ENCODE data around the gene BMPR2.
"Not testable (repeated sequence)": the region's sequence is repeated elsewhere in the genome, so short reads cannot be mapped to it uniquely, and the experiment has no call there.

BMPR2 gene

DNA sequence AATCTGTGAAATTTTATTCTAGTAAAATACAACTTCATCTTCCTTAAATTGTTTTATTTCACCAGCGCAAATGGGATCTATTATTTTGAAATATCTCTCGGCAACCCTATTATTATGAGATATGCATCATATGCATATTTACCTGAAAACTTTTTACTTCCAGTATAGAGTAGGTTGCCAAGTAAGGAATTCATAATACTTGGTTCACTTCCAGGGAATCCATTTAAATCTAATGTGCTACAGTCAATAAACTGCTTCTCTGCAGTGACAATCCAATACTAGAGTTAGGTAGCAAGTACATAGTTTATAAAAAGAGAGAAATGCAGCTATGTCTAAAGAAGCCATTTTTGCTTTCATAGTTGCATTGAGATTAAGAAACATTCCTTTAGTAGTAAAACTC, 169.8 kb downstream of the BMPR2 start:
- H3K27ac ChIP-seq (ENCODE audit: low read length) = no peak overlapping the region

DNA sequence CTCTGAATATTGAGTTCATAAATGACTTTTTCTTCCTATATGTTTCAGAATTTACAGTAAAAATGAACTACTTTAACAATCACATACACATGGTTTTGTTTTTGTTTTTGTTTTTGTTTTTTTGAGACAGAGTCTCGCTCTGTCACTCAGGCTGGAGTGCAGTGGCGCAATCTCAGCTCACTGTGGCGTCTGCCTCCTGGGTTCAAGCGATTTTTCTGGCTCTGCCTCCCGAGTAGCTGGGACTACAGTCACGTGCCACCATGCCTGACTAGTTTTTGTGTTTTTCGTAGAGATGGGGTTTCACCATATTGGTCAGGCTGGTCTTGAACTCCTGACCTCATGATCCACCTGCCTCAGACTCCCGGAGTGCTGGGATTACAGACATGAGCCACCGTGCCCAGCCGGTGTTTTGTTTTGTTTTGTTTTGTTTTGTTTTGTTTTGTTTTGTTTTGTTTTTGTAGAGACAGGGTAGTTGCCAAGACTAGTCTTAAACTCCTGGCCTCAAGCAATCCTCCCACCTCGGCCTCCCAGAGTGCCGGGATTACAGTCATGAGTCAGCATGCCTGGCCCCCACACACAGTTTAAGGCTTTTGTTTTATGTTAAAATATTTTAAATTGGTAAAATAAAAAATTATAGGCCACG, 170.5 kb downstream of the BMPR2 start:
- H3K4me3 ChIP-seq (ENCODE audit: low read length); H3K27ac ChIP-seq (ENCODE audit: low read length); H3K27me3 ChIP-seq (ENCODE audit: control insufficient read depth, insufficient read depth, low read length); H3K9me3 ChIP-seq (ENCODE audit: control insufficient read depth, low read depth, low read length); H3K4me1 ChIP-seq (ENCODE audit: control insufficient read depth, low read depth, low read length); H3K36me3 ChIP-seq (ENCODE audit: control insufficient read depth, low read depth, low read length); H3K9ac ChIP-seq (ENCODE audit: low read length): not testable (repeated sequence)

More for the DNA sequence above, 169.8 kb downstream of the BMPR2 start:
- Histone ChIP-seq H3K4me1 (ENCODE audit: control insufficient read depth, low read depth, low read length) (peaks cover 4% of the 10 kb centered on the region), H3K27me3 (ENCODE audit: control insufficient read depth, insufficient read depth, low read length) (no peaks in the 10 kb centered on the region), H3K9me3 (ENCODE audit: control insufficient read depth, low read depth, low read length) (no peaks in the 10 kb centered on the region), H3K36me3 (ENCODE audit: control insufficient read depth, low read depth, low read length) (no peaks in the 10 kb centered on the region), H3K4me3 (ENCODE audit: low read length) (no peak overlapping the region), H3K9ac (ENCODE audit: low read length) (no peak overlapping the region)

DNA sequence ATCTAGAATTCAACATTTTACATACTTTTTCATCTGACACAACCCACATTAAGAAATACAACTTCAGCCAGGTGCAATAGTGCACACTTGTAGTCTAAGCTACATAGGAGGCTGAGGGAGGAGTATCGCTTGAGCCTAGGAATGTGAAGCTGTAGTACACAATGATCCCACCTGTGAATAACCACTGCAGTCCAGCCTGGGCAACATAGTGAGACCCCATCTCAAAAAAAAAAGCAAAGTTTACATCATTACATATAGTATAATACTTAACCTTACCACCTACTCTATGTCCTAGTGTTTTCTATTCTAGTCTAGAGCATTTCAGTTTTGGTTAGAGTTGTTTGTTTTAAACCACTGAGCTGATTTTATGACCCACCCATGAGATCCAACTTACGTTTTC, 172.1 kb downstream of the BMPR2 start:
- no peak overlapping the region for H3K9ac ChIP-seq (ENCODE audit: low read length)
- H3K27ac ChIP-seq (ENCODE audit: low read length) = no peak overlapping the region
- H3K9me3 ChIP-seq (ENCODE audit: control insufficient read depth, low read depth, low read length) = no peaks in the 10 kb centered on the region
- H3K4me3 ChIP-seq (ENCODE audit: low read length) = no peak overlapping the region
- peaks cover 4% of the 10 kb centered on the region for H3K4me1 ChIP-seq (ENCODE audit: control insufficient read depth, low read depth, low read length)
- H3K27me3 ChIP-seq (ENCODE audit: control insufficient read depth, insufficient read depth, low read length) = no peaks in the 10 kb centered on the region
- H3K36me3 ChIP-seq (ENCODE audit: control insufficient read depth, low read depth, low read length) = no peaks in the 10 kb centered on the region

DNA sequence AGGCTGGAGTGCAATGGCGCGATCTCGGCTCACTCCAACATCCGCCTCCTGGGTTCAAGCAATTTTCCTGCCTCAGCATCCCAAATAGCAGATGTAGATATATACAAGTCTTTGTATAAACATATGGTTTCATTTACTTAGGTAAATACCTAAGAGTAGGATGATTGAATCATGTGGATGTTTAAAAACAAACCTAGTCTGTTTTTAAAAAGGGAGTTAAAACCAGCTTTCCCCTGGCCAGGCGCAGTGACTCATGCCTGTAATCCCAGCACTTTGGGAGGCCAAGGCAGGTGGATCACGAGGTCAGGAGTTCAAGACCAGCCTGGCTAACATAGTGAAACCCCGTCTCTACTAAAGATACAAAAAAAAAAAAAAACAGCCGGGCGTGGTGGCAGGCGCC, 174.9 kb downstream of the BMPR2 start:
- not testable (repeated sequence) for H3K4me1 ChIP-seq (ENCODE audit: control insufficient read depth, low read depth, low read length); H3K9me3 ChIP-seq (ENCODE audit: control insufficient read depth, low read depth, low read length); H3K9ac ChIP-seq (ENCODE audit: low read length); H3K4me3 ChIP-seq (ENCODE audit: low read length); H3K36me3 ChIP-seq (ENCODE audit: control insufficient read depth, low read depth, low read length); H3K27ac ChIP-seq (ENCODE audit: low read length); H3K27me3 ChIP-seq (ENCODE audit: control insufficient read depth, insufficient read depth, low read length)

DNA sequence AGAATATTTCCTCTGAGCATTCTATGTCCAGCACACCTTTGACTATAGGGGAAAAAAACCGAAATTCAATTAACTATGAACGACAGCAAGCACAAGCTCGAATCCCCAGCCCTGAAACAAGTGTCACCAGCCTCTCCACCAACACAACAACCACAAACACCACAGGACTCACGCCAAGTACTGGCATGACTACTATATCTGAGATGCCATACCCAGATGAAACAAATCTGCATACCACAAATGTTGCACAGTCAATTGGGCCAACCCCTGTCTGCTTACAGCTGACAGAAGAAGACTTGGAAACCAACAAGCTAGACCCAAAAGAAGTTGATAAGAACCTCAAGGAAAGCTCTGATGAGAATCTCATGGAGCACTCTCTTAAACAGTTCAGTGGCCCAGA, 179.2 kb downstream of the BMPR2 start:
- H3K27ac ChIP-seq (ENCODE audit: low read length) = no peak overlapping the region
- H3K36me3 ChIP-seq (ENCODE audit: control insufficient read depth, low read depth, low read length) = peaks cover 13% of the 10 kb centered on the region

DNA sequence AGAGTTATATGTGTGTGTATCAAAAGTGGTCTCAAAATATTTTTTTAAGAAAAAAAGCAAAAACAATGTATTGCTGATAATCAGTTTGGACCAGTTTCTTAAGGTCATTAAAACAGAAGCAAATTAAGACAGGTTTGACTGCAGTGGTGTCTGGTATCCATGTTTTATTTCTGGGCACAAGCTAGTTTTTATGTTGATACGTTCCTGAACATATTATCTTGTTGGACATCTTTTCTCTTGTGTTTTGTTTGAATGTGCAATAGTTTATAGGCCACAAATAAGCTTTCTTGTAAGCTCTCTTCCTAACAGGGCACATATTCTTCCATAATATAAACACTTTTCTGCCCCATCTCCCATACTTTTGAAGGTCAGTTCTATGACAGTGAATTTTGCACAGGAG, 184.1 kb downstream of the BMPR2 start:
- Histone ChIP-seq H3K36me3 (ENCODE audit: control insufficient read depth, low read depth, low read length) (peaks cover 10% of the 10 kb centered on the region), H3K27me3 (ENCODE audit: control insufficient read depth, insufficient read depth, low read length) (no peaks in the 10 kb centered on the region), H3K4me3 (ENCODE audit: low read length) (no peak overlapping the region), H3K9me3 (ENCODE audit: control insufficient read depth, low read depth, low read length) (no peaks in the 10 kb centered on the region), H3K4me1 (ENCODE audit: control insufficient read depth, low read depth, low read length) (no peaks in the 10 kb centered on the region), H3K9ac (ENCODE audit: low read length) (no peak overlapping the region), H3K27ac (ENCODE audit: low read length) (no peak overlapping the region)

More for the DNA sequence above, 179.2 kb downstream of the BMPR2 start:
- no peaks in the 10 kb centered on the region for H3K4me1 ChIP-seq (ENCODE audit: control insufficient read depth, low read depth, low read length)
- H3K4me3 ChIP-seq (ENCODE audit: low read length) = no peak overlapping the region
- H3K9ac ChIP-seq (ENCODE audit: low read length) = no peak overlapping the region
- H3K27me3 ChIP-seq (ENCODE audit: control insufficient read depth, insufficient read depth, low read length) = no peaks in the 10 kb centered on the region
- H3K9me3 ChIP-seq (ENCODE audit: control insufficient read depth, low read depth, low read length) = no peaks in the 10 kb centered on the region

DNA sequence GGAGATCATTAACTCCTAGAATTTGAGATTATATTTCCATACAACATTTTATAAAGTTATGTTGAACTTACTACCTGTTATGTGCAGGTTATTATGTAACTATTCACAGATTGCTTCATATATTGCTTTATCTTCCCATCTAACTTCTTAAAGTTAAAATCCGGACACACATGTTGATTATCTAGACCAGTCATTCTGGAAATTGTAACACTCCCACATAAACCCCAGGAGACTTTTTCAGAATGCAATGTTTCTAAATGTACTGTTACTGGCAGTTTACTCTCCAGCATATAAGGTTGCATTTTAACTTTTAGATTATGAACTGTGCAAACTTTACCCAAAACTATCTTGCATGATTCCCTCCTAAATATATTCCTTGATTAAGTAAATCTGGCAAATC, 188.1 kb downstream of the BMPR2 start:
- H3K27ac ChIP-seq (ENCODE audit: low read length) = no peak overlapping the region
- no peak overlapping the region for H3K9ac ChIP-seq (ENCODE audit: low read length)
- no peaks in the 10 kb centered on the region for H3K36me3 ChIP-seq (ENCODE audit: control insufficient read depth, low read depth, low read length)
- no peaks in the 10 kb centered on the region for H3K9me3 ChIP-seq (ENCODE audit: control insufficient read depth, low read depth, low read length)
- H3K27me3 ChIP-seq (ENCODE audit: control insufficient read depth, insufficient read depth, low read length) = no peaks in the 10 kb centered on the region
- no peak overlapping the region for H3K4me3 ChIP-seq (ENCODE audit: low read length)
- H3K4me1 ChIP-seq (ENCODE audit: control insufficient read depth, low read depth, low read length) = no peaks in the 10 kb centered on the region

DNA sequence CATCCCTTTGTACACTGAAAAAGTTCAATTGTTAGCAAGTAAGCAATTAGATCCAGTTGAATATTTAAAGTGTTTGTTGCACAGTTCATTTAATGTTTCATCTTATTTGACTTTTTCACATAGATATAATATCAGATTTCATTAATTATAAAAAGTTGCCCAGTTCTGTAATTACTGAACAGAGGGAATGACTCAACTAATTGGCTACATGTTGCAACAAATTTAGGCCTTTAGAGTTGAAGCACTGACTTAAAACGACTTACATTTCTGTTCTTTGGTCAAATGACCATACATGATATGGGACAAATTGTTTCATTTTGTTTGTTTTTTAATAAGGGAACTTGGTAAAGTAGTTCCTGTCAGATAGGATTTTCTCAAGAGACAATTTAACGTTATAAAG, 190.2 kb downstream of the BMPR2 start:
- Histone ChIP-seq H3K4me1 (ENCODE audit: control insufficient read depth, low read depth, low read length) (no peaks in the 10 kb centered on the region), H3K27ac (ENCODE audit: low read length) (no peak overlapping the region), H3K27me3 (ENCODE audit: control insufficient read depth, insufficient read depth, low read length) (no peaks in the 10 kb centered on the region), H3K36me3 (ENCODE audit: control insufficient read depth, low read depth, low read length) (no peaks in the 10 kb centered on the region), H3K9ac (ENCODE audit: low read length) (no peak overlapping the region), H3K9me3 (ENCODE audit: control insufficient read depth, low read depth, low read length) (no peaks in the 10 kb centered on the region), H3K4me3 (ENCODE audit: low read length) (no peak overlapping the region)

DNA sequence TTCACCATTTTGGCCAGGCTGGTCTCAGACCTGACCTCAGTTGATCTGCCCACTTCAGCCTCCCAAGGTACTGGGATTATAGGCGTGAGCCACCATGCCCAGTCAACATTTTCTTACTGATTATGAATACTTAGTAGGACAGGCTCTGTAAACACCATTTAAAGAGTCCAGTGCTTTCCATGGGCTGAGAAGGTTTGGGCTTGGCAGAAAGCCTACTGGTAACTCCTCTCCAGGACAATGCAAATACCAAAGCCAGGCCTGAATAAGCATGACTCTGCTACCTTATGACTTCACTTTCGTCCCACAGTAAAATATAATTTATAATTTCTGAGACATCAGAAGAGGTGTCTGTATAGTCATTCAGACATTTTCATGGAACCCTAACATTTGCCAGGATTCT, 198.4 kb downstream of the BMPR2 start:
- H3K27me3 ChIP-seq (ENCODE audit: control insufficient read depth, insufficient read depth, low read length) = no peaks in the 10 kb centered on the region
- no peak overlapping the region for H3K27ac ChIP-seq (ENCODE audit: low read length)
- H3K36me3 ChIP-seq (ENCODE audit: control insufficient read depth, low read depth, low read length) = no peaks in the 10 kb centered on the region
- H3K9ac ChIP-seq (ENCODE audit: low read length) = no peak overlapping the region
- H3K4me1 ChIP-seq (ENCODE audit: control insufficient read depth, low read depth, low read length) = no peaks in the 10 kb centered on the region
- H3K4me3 ChIP-seq (ENCODE audit: low read length) = no peak overlapping the region
- H3K9me3 ChIP-seq (ENCODE audit: control insufficient read depth, low read depth, low read length) = no peaks in the 10 kb centered on the region

DNA sequence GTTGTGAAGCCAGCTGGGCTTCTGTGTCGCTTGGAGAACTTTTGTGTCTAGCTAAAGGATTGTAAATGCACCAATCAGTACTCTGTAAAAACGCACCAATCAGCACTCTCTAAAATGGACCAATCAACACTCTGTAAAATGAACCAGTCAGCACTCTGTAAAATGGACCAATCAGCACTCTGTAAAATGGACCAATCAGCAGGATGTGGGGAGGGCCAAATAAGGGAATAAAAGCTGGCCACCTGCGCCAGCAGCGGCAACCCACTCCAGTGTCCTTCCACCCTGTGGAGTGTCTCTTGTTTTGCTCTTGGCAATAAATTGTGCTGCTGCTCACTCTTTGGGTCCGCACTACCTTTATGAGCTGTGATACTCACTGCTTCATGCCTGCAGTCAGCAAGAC, 199.1 kb downstream of the BMPR2 start:
- H3K36me3 ChIP-seq (ENCODE audit: control insufficient read depth, low read depth, low read length); H3K4me1 ChIP-seq (ENCODE audit: control insufficient read depth, low read depth, low read length); H3K27me3 ChIP-seq (ENCODE audit: control insufficient read depth, insufficient read depth, low read length); H3K27ac ChIP-seq (ENCODE audit: low read length); H3K9ac ChIP-seq (ENCODE audit: low read length); H3K4me3 ChIP-seq (ENCODE audit: low read length); H3K9me3 ChIP-seq (ENCODE audit: control insufficient read depth, low read depth, low read length): not testable (repeated sequence)

DNA sequence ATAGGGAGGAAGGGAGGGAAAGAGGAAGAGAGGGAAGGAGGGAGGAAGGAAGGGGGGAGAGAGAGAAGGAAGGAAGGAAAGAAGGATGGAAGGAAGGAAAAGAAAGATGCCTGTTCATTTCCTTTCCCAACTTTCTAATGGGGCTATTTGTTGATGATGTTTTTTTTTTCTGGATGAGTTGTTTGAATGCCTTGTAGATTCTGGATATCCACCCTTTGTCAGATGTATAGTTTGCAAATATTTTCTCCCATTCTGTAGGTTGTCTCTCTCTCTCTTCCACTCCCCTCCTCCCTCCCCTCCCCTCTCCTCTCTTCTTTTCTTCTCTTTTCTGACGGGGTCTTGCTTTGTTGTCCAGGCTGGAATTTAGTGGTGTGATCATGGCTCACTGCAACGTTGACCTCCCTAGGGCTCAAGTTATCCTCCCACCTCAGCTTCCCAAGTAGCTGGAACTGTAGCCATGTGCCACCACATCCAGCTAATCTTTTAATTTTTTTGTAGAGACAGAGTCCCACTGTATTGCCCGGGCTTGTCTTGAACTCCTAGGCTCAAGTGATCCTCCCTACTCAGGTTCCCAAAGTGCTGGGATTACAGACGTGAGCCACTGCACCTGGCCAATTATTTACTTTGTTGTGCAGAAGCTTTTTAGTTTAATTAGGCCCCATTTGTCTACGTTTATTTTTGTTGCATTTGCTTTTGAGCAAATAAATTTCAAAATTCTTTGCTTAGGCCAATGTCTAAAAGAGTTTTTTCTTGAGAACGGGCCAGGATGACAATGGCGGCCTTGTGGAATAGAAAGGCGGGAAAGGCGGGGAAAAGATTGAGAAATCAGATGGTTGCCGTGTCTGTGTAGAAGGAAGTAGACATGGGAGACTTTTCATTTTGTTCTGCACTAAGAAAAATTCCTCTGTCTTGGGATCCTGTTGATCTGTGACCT, 201.4 kb downstream of the BMPR2 start:
- no peaks in the 10 kb centered on the region for H3K9me3 ChIP-seq (ENCODE audit: control insufficient read depth, low read depth, low read length)
- H3K4me1 ChIP-seq (ENCODE audit: control insufficient read depth, low read depth, low read length) = no peaks in the 10 kb centered on the region
- no peak overlapping the region for H3K27ac ChIP-seq (ENCODE audit: low read length)
- no peak overlapping the region for H3K4me3 ChIP-seq (ENCODE audit: low read length)
- H3K9ac ChIP-seq (ENCODE audit: low read length) = no peak overlapping the region
- no peaks in the 10 kb centered on the region for H3K27me3 ChIP-seq (ENCODE audit: control insufficient read depth, insufficient read depth, low read length)
- no peaks in the 10 kb centered on the region for H3K36me3 ChIP-seq (ENCODE audit: control insufficient read depth, low read depth, low read length)

DNA sequence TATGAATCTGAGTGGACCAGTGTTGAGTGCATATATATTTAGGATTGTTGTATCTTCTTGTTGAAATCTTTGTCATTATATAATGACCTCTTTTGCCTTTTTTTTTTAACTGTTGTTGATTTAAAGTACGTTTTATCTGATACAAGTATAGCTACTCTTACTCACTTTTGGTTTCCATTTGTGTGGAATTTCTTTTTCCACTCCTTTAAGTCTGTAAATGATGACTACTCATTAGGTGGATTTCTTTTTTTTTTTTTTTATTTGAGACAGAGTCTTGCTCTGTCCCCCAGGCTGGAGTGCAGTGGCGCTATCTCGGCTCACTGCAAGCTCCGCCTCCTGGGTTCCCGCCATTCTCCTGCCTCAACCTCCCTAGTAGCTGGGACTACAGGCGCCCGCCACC, 206.7 kb downstream of the BMPR2 start:
- H3K4me1 ChIP-seq (ENCODE audit: control insufficient read depth, low read depth, low read length); H3K9ac ChIP-seq (ENCODE audit: low read length); H3K9me3 ChIP-seq (ENCODE audit: control insufficient read depth, low read depth, low read length); H3K36me3 ChIP-seq (ENCODE audit: control insufficient read depth, low read depth, low read length); H3K4me3 ChIP-seq (ENCODE audit: low read length); H3K27me3 ChIP-seq (ENCODE audit: control insufficient read depth, insufficient read depth, low read length); H3K27ac ChIP-seq (ENCODE audit: low read length): not testable (repeated sequence)
